C4-2B (cell line): ENCODE results near the gene FLOT1.
A peak's percentile ranks its signal among the peaks of the same experiment; 100 is the strongest.

Source experiments
- H3K27ac ChIP-seq: fragments of 450-650 bp; 2 replicates; pipeline ENCODE4 v1.5.1; 2017
- ZFX ChIP-seq: fragments of 450-650 bp; IDR thresholded peaks from 2 replicates; pipeline ENCODE4 v1.6.1; 2017
- TF ChIP-seq, protein P1 (sequence below): fragments of 450-650 bp; conservative IDR thresholded peaks from 2 replicates; pipeline ENCODE4 v1.5.1; 2017; ENCODE audit warnings: mild to moderate bottlenecking

Gene FLOT1

DNA sequence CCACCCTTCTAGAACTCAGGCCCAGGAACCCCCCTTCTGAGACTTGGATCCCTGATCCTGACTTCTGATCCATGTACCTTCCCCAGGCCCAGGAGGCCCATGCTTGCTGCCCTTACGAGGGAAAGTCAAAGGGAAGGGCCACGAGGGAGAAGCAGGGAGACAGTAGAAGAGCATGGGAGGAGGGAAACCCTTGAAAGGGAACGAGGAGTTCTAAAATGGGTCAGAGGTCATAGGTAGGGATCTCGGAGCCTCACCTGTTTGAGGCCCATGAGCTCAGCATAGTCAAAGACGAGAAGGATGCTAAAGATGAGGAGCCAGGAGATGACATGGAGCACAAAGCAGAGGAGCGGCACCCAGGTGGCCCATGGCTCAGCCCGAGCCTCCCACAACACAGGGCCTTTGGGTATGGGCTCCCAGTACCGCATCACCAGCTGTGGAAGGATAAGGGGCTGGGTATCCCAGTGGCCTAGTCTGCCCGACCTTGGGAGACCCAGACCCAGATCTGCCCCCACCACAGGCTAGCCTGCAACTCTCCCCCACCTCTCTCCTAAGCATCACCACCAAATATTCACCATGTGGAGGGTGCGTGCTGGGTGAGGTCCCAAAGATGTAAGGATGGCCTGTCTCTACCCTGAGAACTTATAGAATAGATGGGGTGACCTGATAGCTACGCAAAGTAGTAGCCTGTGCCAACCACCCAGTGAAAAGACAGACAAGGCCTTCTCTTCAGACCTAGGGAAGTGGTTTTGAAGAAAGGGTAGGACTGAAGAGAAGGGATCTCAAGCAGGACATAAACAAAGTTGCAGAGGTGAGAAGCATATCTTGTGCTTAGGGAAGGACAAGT is 53.2 kb downstream of the FLOT1 start:
- TF ChIP-seq, protein P1, sequence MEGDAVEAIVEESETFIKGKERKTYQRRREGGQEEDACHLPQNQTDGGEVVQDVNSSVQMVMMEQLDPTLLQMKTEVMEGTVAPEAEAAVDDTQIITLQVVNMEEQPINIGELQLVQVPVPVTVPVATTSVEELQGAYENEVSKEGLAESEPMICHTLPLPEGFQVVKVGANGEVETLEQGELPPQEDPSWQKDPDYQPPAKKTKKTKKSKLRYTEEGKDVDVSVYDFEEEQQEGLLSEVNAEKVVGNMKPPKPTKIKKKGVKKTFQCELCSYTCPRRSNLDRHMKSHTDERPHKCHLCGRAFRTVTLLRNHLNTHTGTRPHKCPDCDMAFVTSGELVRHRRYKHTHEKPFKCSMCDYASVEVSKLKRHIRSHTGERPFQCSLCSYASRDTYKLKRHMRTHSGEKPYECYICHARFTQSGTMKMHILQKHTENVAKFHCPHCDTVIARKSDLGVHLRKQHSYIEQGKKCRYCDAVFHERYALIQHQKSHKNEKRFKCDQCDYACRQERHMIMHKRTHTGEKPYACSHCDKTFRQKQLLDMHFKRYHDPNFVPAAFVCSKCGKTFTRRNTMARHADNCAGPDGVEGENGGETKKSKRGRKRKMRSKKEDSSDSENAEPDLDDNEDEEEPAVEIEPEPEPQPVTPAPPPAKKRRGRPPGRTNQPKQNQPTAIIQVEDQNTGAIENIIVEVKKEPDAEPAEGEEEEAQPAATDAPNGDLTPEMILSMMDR: no peak
- no peak for TF ChIP-seq ZFX
- no peak overlapping the region for H3K27ac ChIP-seq

- TF ChIP-seq, protein P1: no peak
- TF ChIP-seq ZFX: no peak
- H3K27ac ChIP-seq: no peak overlapping the region
Measured at GRCh38 chr6:30688569-30688968, 53.9 kb downstream of the FLOT1 start.

DNA sequence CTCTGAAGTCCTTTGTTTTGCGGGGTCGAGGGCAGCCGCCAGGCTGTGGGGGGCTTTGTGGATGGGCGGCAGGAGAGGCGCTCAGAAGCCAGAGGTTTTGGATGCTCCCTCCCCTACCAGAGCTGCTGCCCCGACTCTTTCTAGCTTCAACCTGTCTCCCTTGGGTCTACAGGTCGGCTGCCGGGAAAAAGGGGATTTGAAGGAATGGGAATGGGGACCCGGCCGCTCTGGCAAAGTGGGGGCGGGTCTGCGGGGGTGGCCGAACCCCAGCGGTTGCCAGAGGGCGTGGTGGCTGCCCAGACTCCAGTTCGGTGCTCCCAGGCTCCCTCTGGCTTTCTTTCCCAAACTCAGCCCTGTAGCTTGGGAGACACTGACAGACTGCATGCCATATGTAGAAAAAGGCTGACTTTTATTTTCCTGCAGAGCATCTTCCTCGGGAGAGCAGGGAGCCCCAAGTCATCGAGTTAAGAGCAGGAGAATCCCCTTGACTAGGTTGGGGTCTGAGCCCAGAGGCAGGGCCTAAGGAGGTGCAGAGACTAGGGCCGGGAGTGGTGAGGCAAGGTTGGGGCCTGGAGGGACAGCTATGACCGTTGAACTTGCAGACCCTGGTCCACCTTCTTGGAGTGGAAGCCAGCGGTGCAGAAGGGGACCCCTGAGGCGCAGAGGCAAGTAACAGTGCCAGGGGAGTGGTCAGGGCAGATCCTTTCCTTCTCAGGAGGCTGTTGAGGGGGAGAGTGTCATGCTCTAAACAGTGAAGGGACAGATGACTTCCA is 54.6 kb downstream of the FLOT1 start:
- TF ChIP-seq, protein P1: no peak
- TF ChIP-seq ZFX: no peak
- H3K27ac ChIP-seq: peak overlapping the region; percentile 65

GRCh38 chr6:30686908-30687658 is 55.4 kb downstream of the FLOT1 start:
- TF ChIP-seq ZFX: no peak
- TF ChIP-seq, protein P1: no peak
- peak overlapping the region; percentile 65 for H3K27ac ChIP-seq

DNA sequence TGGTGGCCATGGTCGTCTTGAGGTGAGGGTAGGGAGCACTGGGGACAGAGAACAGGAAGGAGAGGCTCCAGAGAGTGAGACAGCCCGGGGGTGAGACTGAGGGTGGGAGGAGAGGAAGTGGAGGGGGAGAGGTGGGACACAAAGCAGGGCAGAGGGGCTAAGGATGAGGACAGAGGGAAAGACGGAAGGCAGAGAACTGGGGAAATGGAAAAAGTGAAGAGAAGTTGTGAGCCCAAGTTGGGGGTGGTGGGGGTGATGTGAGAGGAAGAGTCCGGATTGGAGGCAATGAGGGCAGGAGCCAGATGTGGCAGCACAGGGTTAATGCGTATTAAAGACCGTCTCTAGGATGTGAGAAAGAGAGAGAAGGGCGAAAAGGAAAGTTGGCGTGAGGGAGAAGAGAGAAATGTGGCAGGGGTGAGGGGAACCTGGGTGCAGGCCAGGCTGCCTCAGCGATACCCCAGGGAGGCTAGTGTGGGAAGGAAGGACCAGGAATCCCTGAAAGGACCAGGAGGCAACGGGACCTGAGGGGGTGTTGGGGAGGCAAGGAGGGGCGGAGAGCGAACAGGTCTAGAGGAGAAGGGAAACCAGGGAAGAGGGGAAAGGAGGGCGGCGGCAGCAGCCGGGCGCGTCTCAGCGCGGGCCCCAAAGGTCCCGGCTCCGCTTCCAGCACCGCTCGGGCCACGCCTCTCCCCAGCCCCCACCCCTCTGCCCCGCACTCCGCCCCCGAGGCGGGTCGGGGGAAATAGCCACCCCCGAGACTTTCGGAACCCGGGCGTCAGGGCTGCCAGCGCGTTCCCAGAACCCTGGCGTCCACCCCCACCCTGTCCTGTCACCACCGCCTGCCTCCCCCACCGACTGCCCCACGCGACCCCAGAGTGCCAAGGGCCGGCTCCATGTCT is 56.2 kb downstream of the FLOT1 start, which contains the start of gene PPP1R18:
Gene PPP1R18, minus strand, starts transcription at position 637 of the 899 bp plus-strand sequence. Its CDS starts 627 bp downstream, at position 10.
- no peak for TF ChIP-seq ZFX
- TF ChIP-seq, protein P1: no peak
- H3K27ac ChIP-seq: peak within 1 kb of the TSS; percentile 65

DNA sequence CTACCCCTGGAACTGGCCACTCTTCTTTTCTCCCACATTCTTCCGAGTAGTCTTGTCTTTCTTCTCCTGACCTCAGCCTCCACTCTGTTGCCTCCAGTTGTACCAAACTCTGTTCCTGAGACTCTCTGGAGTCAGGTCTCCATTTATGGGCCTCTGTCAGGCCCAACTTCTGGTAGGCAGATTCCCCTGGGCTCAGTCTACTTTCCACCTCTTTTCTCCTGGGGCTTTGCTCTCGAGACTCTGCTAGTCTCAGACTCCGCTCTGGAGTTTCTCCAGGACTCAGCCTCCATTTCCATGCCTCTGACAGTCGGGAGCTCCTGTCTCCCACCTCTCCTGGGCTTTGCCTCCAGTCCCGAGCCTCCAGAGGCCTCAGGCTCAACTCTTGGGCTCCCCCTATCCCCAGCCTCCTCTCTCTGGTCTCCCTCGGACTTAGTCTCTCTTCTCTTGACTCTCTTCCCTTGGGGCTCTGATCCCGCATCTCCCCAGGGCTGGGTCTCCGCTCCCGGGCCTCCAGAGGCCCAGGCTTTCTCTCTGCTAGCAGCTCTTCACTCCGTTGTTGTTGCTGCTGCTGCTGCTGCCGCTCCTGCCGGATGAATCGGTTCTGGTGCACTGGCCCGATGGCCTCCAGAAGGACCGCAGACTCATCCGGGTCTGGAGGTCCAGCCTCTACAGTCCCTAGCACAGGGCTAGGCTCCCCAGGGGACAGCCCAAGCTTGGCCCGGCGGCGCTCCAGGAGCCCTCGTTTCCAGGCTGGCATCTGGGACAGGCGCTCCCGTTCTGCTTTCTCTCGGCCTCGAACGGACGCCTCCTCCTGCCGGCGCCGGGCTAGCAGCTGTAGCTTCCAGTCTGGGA is 57.1 kb downstream of the FLOT1 start:
- TF ChIP-seq, protein P1: no peak
- TF ChIP-seq ZFX: no peak
- H3K27ac ChIP-seq: no peak overlapping the region
